Measurements from ENCODE around the gene MLC1. TPM values are rescaled to one million over a fixed set of nuclear protein-coding genes. Genes with fewer than 3 reads are reported as not detected.

The MLC1 gene
- total RNA-seq, 2 donors from 2014 or later: not detected

DNA sequence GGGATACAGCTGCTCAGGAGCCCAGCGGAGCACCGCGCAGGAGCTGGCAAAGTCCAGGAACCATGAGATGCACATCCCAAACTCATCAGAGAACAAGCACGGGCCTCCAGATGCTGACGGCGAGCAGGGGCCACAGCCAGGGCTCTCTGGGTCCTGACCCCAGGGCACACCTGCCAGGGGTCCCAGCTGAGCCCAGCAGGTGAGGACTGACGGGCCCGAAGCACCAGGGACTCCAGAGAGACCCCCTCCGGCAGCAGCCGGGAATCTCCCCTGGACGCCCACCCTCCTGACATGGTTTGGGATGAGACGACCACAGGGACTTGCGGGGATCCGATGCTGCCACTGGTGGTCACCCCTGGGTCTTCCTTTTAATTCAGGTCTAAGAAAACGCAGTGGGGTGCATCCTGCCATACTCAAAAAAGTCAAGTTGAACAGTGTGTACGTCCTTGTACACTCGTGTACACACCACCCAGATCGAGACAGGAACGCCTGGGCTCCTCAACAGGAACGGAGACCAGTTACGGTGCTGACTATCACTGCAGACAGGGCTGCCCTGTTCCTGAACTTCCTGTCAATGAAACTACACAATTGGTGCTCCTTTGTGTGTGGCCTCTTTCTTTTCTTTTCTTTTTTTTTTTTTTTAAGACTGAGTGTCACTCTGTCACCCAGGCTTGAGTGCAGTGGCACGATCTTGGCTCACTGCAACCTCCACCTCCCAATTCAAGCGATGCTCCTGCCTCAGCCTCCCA lies 49.1 kb downstream of the MLC1 start:
- intact Hi-C loops (cut with DNase I): no loop called here
- H3K27me3 ChIP-seq: no peaks in the 10 kb centered on the region
- no peak overlapping the region for H3K4me3 ChIP-seq
- H3K9me3 ChIP-seq: peaks cover 0 to 8% (median 0%) of the 10 kb centered on the region in 3 donors
- 65 to 89% methylated on average over 8 to 23 of the region's 23 CpGs for WGBS, 2 donors
- H3K36me3 ChIP-seq (replicated peaks in 1 of 2; ENCODE audit: insufficient read depth in 1 of 2, low read depth in 2 of 2): no peaks in the 10 kb centered on the region
- H3K27ac ChIP-seq: no peak overlapping the region
- DNase-seq (no peak), ATAC-seq (no peak)
- no peaks in the 10 kb centered on the region for H3K4me1 ChIP-seq
- TF ChIP-seq, protein P1, sequence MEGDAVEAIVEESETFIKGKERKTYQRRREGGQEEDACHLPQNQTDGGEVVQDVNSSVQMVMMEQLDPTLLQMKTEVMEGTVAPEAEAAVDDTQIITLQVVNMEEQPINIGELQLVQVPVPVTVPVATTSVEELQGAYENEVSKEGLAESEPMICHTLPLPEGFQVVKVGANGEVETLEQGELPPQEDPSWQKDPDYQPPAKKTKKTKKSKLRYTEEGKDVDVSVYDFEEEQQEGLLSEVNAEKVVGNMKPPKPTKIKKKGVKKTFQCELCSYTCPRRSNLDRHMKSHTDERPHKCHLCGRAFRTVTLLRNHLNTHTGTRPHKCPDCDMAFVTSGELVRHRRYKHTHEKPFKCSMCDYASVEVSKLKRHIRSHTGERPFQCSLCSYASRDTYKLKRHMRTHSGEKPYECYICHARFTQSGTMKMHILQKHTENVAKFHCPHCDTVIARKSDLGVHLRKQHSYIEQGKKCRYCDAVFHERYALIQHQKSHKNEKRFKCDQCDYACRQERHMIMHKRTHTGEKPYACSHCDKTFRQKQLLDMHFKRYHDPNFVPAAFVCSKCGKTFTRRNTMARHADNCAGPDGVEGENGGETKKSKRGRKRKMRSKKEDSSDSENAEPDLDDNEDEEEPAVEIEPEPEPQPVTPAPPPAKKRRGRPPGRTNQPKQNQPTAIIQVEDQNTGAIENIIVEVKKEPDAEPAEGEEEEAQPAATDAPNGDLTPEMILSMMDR (IDR thresholded peaks at IDR 0.05): no peak
- no peak for TF ChIP-seq POLR2A (IDR thresholded peaks at IDR 0.05)

GRCh38 chr22:50035131-50035881 lies 49.9 kb downstream of the MLC1 start:
- TF ChIP-seq, protein P1 (IDR thresholded peaks at IDR 0.05): no peak
- no peak for TF ChIP-seq POLR2A (IDR thresholded peaks at IDR 0.05)
- Histone ChIP-seq H3K9me3 (peaks cover 0 to 8% (median 0%) of the 10 kb centered on the region in 3 donors), H3K36me3 (replicated peaks in 1 of 2; ENCODE audit: insufficient read depth in 1 of 2, low read depth in 2 of 2) (no peaks in the 10 kb centered on the region), H3K27ac (no peak overlapping the region), H3K4me3 (no peak overlapping the region), H3K4me1 (peaks cover 2% of the 10 kb centered on the region), H3K27me3 (no peaks in the 10 kb centered on the region)
- ATAC-seq (no peak), DNase-seq (no peak)
- 49% methylated on average over 17 of the region's 24 CpGs; no CpG with 5 or more reads in 1 of the 2 donors for WGBS, 2 donors
- intact Hi-C loops (cut with DNase I): no loop called here

- Histone ChIP-seq H3K4me3 (no peak overlapping the region), H3K36me3 (replicated peaks in 1 of 2; ENCODE audit: insufficient read depth in 1 of 2, low read depth in 2 of 2) (no peaks in the 10 kb centered on the region), H3K4me1 (peaks cover 10% of the 10 kb centered on the region), H3K9me3 (peaks cover 0 to 8% (median 0%) of the 10 kb centered on the region in 3 donors), H3K27ac (no peak overlapping the region), H3K27me3 (no peaks in the 10 kb centered on the region)
- intact Hi-C loops (cut with DNase I): no loop called here
- DNase-seq: no peak
- 65 to 71% methylated on average over 22 to 43 of the region's 43 CpGs for WGBS, 2 donors
- TF ChIP-seq, protein P1 (IDR thresholded peaks at IDR 0.05): no peak
- TF ChIP-seq POLR2A (IDR thresholded peaks at IDR 0.05): no peak
- ATAC-seq: no peak
These were observed 50.8 kb downstream of the MLC1 start for GRCh38 chr22:50034126-50035081.

DNA sequence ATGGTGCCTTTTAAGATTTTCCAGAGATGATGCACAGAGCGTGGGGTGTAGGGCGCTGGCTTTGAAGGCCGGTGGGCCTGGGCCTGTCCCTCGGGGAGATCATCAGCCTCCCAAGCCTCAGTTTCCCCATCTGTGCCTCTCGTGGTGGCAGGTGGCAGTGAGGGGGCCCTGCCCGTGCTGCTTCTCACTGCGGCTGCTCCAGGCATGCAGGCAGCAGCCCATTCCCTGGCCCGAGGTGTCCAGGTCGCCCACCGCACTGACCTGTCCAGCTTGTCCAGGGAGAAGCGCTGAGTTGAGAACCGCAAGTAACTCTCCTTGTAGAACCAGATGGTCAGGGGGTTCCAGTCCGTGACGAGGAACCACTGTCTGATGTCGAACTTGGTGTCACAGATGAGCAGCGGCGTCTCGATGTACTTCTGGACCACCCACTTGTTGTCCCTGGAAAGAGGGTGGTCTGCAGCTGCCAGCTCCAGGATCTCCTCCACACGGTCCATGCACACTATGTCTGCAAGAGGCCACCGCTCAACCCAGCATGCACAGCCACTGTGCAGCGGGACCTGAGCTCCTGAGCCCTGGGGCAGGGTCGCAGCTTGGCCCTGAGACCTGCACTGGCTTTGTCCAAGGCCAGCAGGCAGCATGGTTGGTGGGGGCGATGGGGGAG lies 52.2 kb downstream of the MLC1 start:
- Histone ChIP-seq H3K4me1 (peaks cover 10% of the 10 kb centered on the region), H3K4me3 (no peak overlapping the region), H3K36me3 (replicated peaks in 1 of 2; ENCODE audit: insufficient read depth in 1 of 2, low read depth in 2 of 2) (no peaks in the 10 kb centered on the region), H3K27me3 (no peaks in the 10 kb centered on the region), H3K27ac (no peak overlapping the region), H3K9me3 (no peaks in the 10 kb centered on the region)
- TF ChIP-seq, protein P1 (IDR thresholded peaks at IDR 0.05): no peak
- no peak for TF ChIP-seq POLR2A (IDR thresholded peaks at IDR 0.05)
- intact Hi-C loops (cut with DNase I): no loop called here
- ATAC-seq: no peak
- no peak for DNase-seq
- 78% methylated on average over 9 to 23 of the region's 23 CpGs for WGBS, 2 donors

Measured in body of pancreas (tissue), 4 donors.